Lung (tissue), 12 donors: ENCODE data around the gene RTP5. TPM values are rescaled to one million over a fixed set of nuclear protein-coding genes. Genes with fewer than 3 reads are reported as not detected.
"Not testable (repeated sequence)": the region's sequence is repeated elsewhere in the genome, so short reads cannot be mapped to it uniquely, and the experiment has no call there.

ENCODE experiments used
- ATAC-seq: fragments of 200-7000 bp; cut with Tn5 transposase; one replicate; pipeline ENCODE4 v1.9.1; 2020; ENCODE audit warnings: moderate number of reproducible peaks; ENCODE audit not compliant: insufficient read depth, low FRiP score
- DNase-seq, 3 donors: peaks; one replicate each; pipeline ENCODE4 v3.0.0-alpha.2; 2013 to 2017
- H3K27ac ChIP-seq, 2 donors: one replicate each; pipeline ENCODE4 v1.5.1; 2013; ENCODE audit warnings: mild to moderate bottlenecking in 2 of 2, moderate library complexity in 2 of 2, control low read depth in 1 of 2, inconsistent platforms in 1 of 2, low read depth in 1 of 2, low read length in 1 of 2
- H3K27me3 ChIP-seq, 3 donors: one replicate each; pipeline ENCODE4 v1.5.1; 2013; ENCODE audit warnings: low read length in 2 of 3; ENCODE audit not compliant: control insufficient read depth in 3 of 3, insufficient read depth in 3 of 3
- H3K36me3 ChIP-seq, 4 donors: one replicate each; pipeline ENCODE4 v1.5.1; 2013; ENCODE audit warnings: low read length in 4 of 4, mild to moderate bottlenecking in 1 of 4, moderate library complexity in 1 of 4; ENCODE audit not compliant: control insufficient read depth in 4 of 4, insufficient read depth in 4 of 4
- H3K4me1 ChIP-seq, 5 donors: one replicate each; pipeline ENCODE4 v1.5.1; 2013; ENCODE audit warnings: low read length in 5 of 5, mild to moderate bottlenecking in 2 of 5, moderate library complexity in 1 of 5; ENCODE audit not compliant: control insufficient read depth in 5 of 5, insufficient read depth in 5 of 5
- H3K4me3 ChIP-seq: one replicate; pipeline ENCODE4 v1.5.1; 2013; ENCODE audit warnings: mild to moderate bottlenecking, control low read depth, moderate library complexity
- H3K9ac ChIP-seq, 2 donors: one replicate each; pipeline ENCODE4 v1.5.1; 2013; ENCODE audit warnings: low read length in 2 of 2, control low read depth in 1 of 2; ENCODE audit not compliant: insufficient read depth in 1 of 2
- H3K9me3 ChIP-seq, 4 donors: one replicate each; pipeline ENCODE4 v1.5.1; 2013; ENCODE audit warnings: low read length in 3 of 4, mild to moderate bottlenecking in 1 of 4, moderate library complexity in 1 of 4; ENCODE audit not compliant: control insufficient read depth in 4 of 4, insufficient read depth in 3 of 4
- WGBS, 2 donors: extraction: QIAGEN DNeasy Blood & Tissue Kit; methylation state at CpG; one replicate each; pipeline ENCODE4 v1.1.7; 2013; 5-methylcytosine and 5-hydroxymethylcytosine counted together
- polyA plus RNA-seq, 2 donors: library from polyadenylated mRNA; stranded (reverse); fragments of 200-250 nt; gene quantifications; one replicate each; pipeline ENCODE4 v1.2.1, GENCODE V29; 2013
- total RNA-seq, 2 donors: library from RNA; depleted of rRNA in 1 of 2; stranded (reverse); fragments of >200 nt in 1 of 2; gene quantifications; one replicate each; pipeline ENCODE4 v1.2.1, GENCODE V29; 2014 to 2021
- TF ChIP-seq, protein P1 (sequence below): IDR thresholded peaks from 2 replicates; pipeline ENCODE4 v1.5.1; 2012; ENCODE audit warnings: mild to moderate bottlenecking; ENCODE audit errors: control extremely low read depth, extremely low read depth
- donor health status: control.
- donor health status: control.
- donor health status: Bipolar disorder and iron deficiency.
- donor health status: healthy.
- donor health status: DM: yes; HTN: yes; CAD: no.

The RTP5 gene
- total and polyA plus RNA-seq, 4 donors, result 0.08 to 0.13 (median 0.09) TPM; not detected in 1

DNA sequence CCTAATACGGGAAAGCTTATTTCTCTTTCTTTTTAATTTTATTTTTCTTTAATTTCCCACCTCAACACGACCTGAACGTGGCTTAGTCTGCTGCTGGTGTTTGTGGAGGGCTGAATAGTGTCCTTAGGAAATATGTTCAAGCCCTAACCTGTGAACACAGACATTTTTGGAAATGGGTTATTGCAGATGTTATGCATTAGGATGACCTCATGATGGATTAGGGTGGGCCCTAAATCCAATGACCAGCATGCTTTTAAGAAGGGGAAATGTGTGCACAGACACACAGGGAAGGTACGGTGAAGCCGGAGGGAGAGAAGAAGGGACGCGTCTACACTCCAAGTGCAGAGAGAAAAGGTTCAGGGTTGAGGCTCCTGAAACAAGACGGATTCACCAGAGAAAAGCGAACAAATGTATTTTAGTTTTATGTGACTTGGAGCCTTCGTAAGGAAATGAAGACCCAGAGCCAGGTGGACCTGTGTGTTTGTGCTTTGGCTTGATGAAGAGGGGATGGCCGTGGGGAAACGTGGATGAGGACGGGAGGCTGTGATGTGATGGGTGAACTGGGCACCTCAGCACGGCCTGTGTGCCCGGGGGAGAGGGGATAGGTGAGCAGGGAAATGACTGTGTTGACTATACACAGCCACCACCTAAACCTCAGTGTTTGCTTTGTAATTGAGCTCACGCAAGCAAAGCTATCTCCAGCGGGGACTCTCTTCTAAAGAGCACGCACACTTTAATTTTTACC lies 37.5 kb downstream of the RTP5 start:
- Histone ChIP-seq H3K4me1 (peaks cover 0 to 4% (median 0%) of the 10 kb centered on the region in 5 donors), H3K36me3 (peaks cover 0 to 2% (median 0%) of the 10 kb centered on the region in 4 donors), H3K4me3 (no peak overlapping the region), H3K9me3 (no peaks in the 10 kb centered on the region), H3K27ac (no peak overlapping the region), H3K9ac (no peak overlapping the region), H3K27me3 (no peaks in the 10 kb centered on the region)
- no peak for DNase-seq
- 89 to 95% methylated on average over 18 of the region's 18 CpGs for WGBS, 2 donors
- no peak for ATAC-seq
- TF ChIP-seq, protein P1, sequence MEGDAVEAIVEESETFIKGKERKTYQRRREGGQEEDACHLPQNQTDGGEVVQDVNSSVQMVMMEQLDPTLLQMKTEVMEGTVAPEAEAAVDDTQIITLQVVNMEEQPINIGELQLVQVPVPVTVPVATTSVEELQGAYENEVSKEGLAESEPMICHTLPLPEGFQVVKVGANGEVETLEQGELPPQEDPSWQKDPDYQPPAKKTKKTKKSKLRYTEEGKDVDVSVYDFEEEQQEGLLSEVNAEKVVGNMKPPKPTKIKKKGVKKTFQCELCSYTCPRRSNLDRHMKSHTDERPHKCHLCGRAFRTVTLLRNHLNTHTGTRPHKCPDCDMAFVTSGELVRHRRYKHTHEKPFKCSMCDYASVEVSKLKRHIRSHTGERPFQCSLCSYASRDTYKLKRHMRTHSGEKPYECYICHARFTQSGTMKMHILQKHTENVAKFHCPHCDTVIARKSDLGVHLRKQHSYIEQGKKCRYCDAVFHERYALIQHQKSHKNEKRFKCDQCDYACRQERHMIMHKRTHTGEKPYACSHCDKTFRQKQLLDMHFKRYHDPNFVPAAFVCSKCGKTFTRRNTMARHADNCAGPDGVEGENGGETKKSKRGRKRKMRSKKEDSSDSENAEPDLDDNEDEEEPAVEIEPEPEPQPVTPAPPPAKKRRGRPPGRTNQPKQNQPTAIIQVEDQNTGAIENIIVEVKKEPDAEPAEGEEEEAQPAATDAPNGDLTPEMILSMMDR, result no peak

DNA sequence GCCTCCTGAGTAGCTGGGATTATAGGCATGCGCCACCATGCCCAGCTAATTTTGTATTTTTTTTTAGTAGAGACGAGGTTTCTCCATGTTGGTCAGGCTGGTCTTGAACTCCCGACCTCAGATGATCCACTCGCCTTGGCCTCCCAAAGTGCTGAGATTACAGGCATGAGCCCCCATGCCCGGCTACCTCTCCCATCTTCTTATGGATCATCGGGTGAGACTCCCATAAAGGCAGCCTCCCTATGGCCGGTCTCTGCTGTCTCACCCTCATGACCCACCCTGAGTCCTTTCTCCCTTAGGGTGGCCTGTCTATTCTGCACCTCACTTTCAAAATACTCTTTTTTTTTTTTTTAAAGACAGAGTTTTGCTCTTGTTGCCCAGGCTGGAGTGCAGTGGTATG lies 38.3 kb downstream of the RTP5 start:
- H3K9me3 ChIP-seq, H3K9ac ChIP-seq, H3K27ac ChIP-seq, DNase-seq, H3K36me3 ChIP-seq, H3K4me3 ChIP-seq, H3K4me1 ChIP-seq, H3K27me3 ChIP-seq, ATAC-seq: not testable (repeated sequence)
- 97 to 98% methylated on average over 7 of the region's 7 CpGs for WGBS, 2 donors

DNA sequence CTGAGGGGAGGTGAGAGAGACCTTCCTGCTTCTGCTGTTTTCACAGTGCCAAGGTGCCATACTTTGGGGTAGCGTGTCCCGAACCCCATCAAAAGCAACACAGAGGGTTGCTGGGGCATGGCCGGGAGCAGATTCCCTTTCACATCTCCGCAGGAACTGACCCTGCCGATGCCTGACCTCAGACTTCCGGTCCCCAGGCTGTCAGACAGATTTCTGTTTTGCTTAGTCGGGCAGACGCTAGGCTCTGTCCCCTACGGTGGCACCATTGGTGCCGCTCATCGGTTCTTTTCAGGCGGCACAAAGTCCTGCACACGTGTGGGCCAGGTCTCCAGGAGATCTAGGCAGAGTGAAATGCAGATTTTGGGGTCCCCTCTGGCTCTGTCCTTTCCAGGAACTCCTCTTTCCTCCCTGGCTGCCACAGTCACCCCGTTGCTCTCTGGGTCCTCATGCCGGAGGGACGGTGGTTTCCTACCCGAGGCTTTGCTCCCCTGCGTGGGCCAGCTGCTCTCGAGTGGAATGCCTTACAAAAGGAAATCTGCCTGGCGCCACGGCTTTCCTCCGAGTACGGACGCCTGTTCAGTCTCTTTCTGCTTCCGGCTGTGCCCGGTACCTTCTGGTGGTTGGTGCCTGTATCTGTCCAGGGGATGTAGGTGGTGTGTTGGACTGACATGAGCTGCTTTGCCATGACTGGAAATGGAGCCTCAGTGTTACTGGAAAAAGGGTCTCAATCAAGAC lies 39.3 kb downstream of the RTP5 start:
- Histone ChIP-seq H3K27ac (no peak overlapping the region), H3K9me3 (peaks cover 0 to 4% (median 0%) of the 10 kb centered on the region in 4 donors), H3K27me3 (no peaks in the 10 kb centered on the region), H3K36me3 (peaks cover 0 to 2% (median 0%) of the 10 kb centered on the region in 4 donors), H3K4me3 (no peak overlapping the region), H3K4me1 (no peaks in the 10 kb centered on the region), H3K9ac (no peak overlapping the region)
- whole genome bisulfite sequencing, 2 donors, result 82 to 85% methylated on average over 26 of the region's 26 CpGs
- no peak for ATAC-seq
- TF ChIP-seq, protein P1, result no peak
- DNase-seq, result no peak

DNA sequence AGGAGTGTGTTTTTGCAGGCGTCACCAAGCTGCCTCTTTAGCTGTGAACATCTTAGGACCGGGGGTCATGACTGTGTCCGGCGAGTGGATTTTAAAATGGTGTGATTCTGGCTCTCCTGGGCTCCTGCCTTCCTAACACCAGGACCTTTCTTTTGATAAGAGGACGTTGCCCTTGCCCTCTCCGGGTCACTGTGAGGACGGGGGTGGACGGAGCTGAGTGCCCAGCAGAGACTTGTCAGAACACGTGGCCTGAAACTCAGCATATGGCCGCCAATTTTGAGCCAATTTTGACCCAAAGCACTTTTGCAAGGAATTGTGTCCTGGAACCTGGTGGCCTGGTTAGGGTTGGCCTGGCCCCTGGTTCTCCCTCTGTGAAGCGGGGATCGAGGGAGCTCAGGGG lies 40.2 kb downstream of the RTP5 start:
- Histone ChIP-seq H3K4me3 (no peak overlapping the region), H3K27ac (no peak overlapping the region), H3K27me3 (no peaks in the 10 kb centered on the region), H3K36me3 (peaks cover 0 to 2% (median 0%) of the 10 kb centered on the region in 4 donors), H3K9me3 (peaks cover 0 to 8% (median 0%) of the 10 kb centered on the region in 4 donors), H3K9ac (no peak overlapping the region), H3K4me1 (no peaks in the 10 kb centered on the region)
- TF ChIP-seq, protein P1, result no peak
- 91 to 96% methylated on average over 12 of the region's 12 CpGs for WGBS, 2 donors
- DNase-seq, result no peak
- ATAC-seq, result no peak
